Activated T-helper 1 cell treated with anti-CD3 and anti-CD28 coated beads, Interleukin-12 subunit alpha, Interleukin-12 subunit beta, Interleukin-2, Interleukin-4 antibody, amounts not matched to agents 30 ng/mL and 10 ng/mL and 1 ng/mL, durations not matched to agents 14 hours and 24 hours and 36 hours (primary cell): ENCODE results near the gene LETM1. TPM values are rescaled to one million over a fixed set of nuclear protein-coding genes. Genes with fewer than 3 reads are reported as not detected.

Experiments used
- DNase-seq: peaks from one replicate; pipeline ENCODE4 v3.0.0; 2021; ENCODE audit warnings: low spot score
- H3K27ac Mint-ChIP-seq: one replicate; pipeline ENCODE4 v1.8.0; 2021; ENCODE audit warnings: mild to moderate bottlenecking, mixed read lengths
- H3K27me3 Mint-ChIP-seq: one replicate; pipeline ENCODE4 v1.8.0; 2022; ENCODE audit warnings: mild to moderate bottlenecking, moderate library complexity, mixed read lengths; ENCODE audit not compliant: insufficient read depth
- H3K36me3 Mint-ChIP-seq: one replicate; pipeline ENCODE4 v1.8.0; 2021; ENCODE audit warnings: low read depth, mixed read lengths
- H3K4me1 Mint-ChIP-seq: one replicate; pipeline ENCODE4 v1.8.0; 2021; ENCODE audit warnings: low read depth, mixed read lengths
- H3K4me3 Mint-ChIP-seq: one replicate; pipeline ENCODE4 v1.8.0; 2021; ENCODE audit warnings: mild to moderate bottlenecking, moderate library complexity, mixed read lengths
- H3K9me3 Mint-ChIP-seq: one replicate; pipeline ENCODE4 v1.8.0; 2021; ENCODE audit warnings: mixed read lengths
- intact Hi-C: fragments of 100-400 bp; cut with micrococcal nuclease; formaldehyde crosslinking; loops from one replicate; pipeline ENCODE4 v1.15.1; 2024
- total RNA-seq: library from RNA; stranded (reverse); gene quantifications from 2 replicates; pipeline ENCODE4 v1.2.3, GENCODE V29; 2022

The LETM1 gene
- total RNA-seq, 1 donor from 2014 or later = 101 TPM

GRCh38 chr4:1775731-1776500 lies 80.0 kb downstream of the LETM1 start:
- H3K4me3 Mint-ChIP-seq = no peak overlapping the region
- no peak for DNase-seq
- no peaks in the 10 kb centered on the region for H3K36me3 Mint-ChIP-seq
- H3K9me3 Mint-ChIP-seq = no peaks in the 10 kb centered on the region
- intact Hi-C loops = no loop called here
- no peaks in the 10 kb centered on the region for H3K27me3 Mint-ChIP-seq
- no peaks in the 10 kb centered on the region for H3K4me1 Mint-ChIP-seq
- no peak overlapping the region for H3K27ac Mint-ChIP-seq

- DNase-seq = no peak
- Mint-ChIP-seq H3K27me3 (no peaks in the 10 kb centered on the region), H3K9me3 (no peaks in the 10 kb centered on the region), H3K36me3 (no peaks in the 10 kb centered on the region), H3K4me1 (no peaks in the 10 kb centered on the region), H3K4me3 (no peak overlapping the region), H3K27ac (no peak overlapping the region)
- intact Hi-C loops = no loop called here
Observed at GRCh38 chr4:1773754-1774153, 82.2 kb downstream of the LETM1 start.

GRCh38 chr4:1772853-1773538 lies 83.0 kb downstream of the LETM1 start:
- intact Hi-C loops = no loop called here
- no peaks in the 10 kb centered on the region for H3K4me1 Mint-ChIP-seq
- no peak overlapping the region for H3K27ac Mint-ChIP-seq

GRCh38 chr4:1771555-1772305 lies 84.2 kb downstream of the LETM1 start:
- intact Hi-C loops = no loop called here
- Mint-ChIP-seq H3K27ac (no peak overlapping the region), H3K27me3 (peaks cover 7% of the 10 kb centered on the region), H3K4me3 (no peak overlapping the region), H3K9me3 (no peaks in the 10 kb centered on the region), H3K36me3 (no peaks in the 10 kb centered on the region), H3K4me1 (no peaks in the 10 kb centered on the region)
- no peak for DNase-seq

More at GRCh38 chr4:1772853-1773538, 83.0 kb downstream of the LETM1 start:
- no peak for DNase-seq
- Mint-ChIP-seq H3K27me3 (peaks cover 5% of the 10 kb centered on the region), H3K9me3 (no peaks in the 10 kb centered on the region), H3K36me3 (no peaks in the 10 kb centered on the region), H3K4me3 (no peak overlapping the region)

- Mint-ChIP-seq H3K36me3 (no peaks in the 10 kb centered on the region), H3K4me3 (no peak overlapping the region), H3K9me3 (no peaks in the 10 kb centered on the region), H3K27ac (no peak overlapping the region), H3K4me1 (no peaks in the 10 kb centered on the region), H3K27me3 (peaks cover 7% of the 10 kb centered on the region)
- intact Hi-C loops = no loop called here
- DNase-seq = no peak
Observed at GRCh38 chr4:1770791-1771231, 85.1 kb downstream of the LETM1 start.

GRCh38 chr4:1770245-1770644 lies 85.7 kb downstream of the LETM1 start:
- no peaks in the 10 kb centered on the region for H3K4me1 Mint-ChIP-seq
- no peak for DNase-seq
- H3K9me3 Mint-ChIP-seq = no peaks in the 10 kb centered on the region
- H3K36me3 Mint-ChIP-seq = no peaks in the 10 kb centered on the region
- peaks cover 10% of the 10 kb centered on the region for H3K27me3 Mint-ChIP-seq
- no peak overlapping the region for H3K27ac Mint-ChIP-seq
- intact Hi-C loops = no loop called here
- H3K4me3 Mint-ChIP-seq = no peak overlapping the region

GRCh38 chr4:1769692-1770091 lies 86.3 kb downstream of the LETM1 start:
- H3K9me3 Mint-ChIP-seq = no peaks in the 10 kb centered on the region
- no peak overlapping the region for H3K4me3 Mint-ChIP-seq
- intact Hi-C loops = no loop called here
- DNase-seq = no peak
- H3K36me3 Mint-ChIP-seq = no peaks in the 10 kb centered on the region
- no peak overlapping the region for H3K27ac Mint-ChIP-seq
- H3K4me1 Mint-ChIP-seq = no peaks in the 10 kb centered on the region
- peaks cover 14% of the 10 kb centered on the region for H3K27me3 Mint-ChIP-seq

GRCh38 chr4:1768367-1769034 lies 87.5 kb downstream of the LETM1 start:
- DNase-seq = no peak
- H3K9me3 Mint-ChIP-seq = no peaks in the 10 kb centered on the region
- peaks cover 18% of the 10 kb centered on the region for H3K27me3 Mint-ChIP-seq
- no peak overlapping the region for H3K27ac Mint-ChIP-seq
- H3K4me3 Mint-ChIP-seq = peak overlapping the region; percentile 79
- no peaks in the 10 kb centered on the region for H3K36me3 Mint-ChIP-seq
- no peaks in the 10 kb centered on the region for H3K4me1 Mint-ChIP-seq
- intact Hi-C loops = no loop called here

- peaks cover 21% of the 10 kb centered on the region for H3K27me3 Mint-ChIP-seq
- peak overlapping the region; percentile 79 for H3K4me3 Mint-ChIP-seq
- no peaks in the 10 kb centered on the region for H3K9me3 Mint-ChIP-seq
- no peaks in the 10 kb centered on the region for H3K4me1 Mint-ChIP-seq
- no peaks in the 10 kb centered on the region for H3K36me3 Mint-ChIP-seq
- H3K27ac Mint-ChIP-seq = no peak overlapping the region
- intact Hi-C loops = no loop called here
- DNase-seq = peak; percentile 14
Observed at GRCh38 chr4:1767770-1768366, 88.1 kb downstream of the LETM1 start.

- no peak overlapping the region for H3K27ac Mint-ChIP-seq
- H3K4me1 Mint-ChIP-seq = no peaks in the 10 kb centered on the region
- H3K4me3 Mint-ChIP-seq = no peak overlapping the region
- H3K27me3 Mint-ChIP-seq = peaks cover 21% of the 10 kb centered on the region
- intact Hi-C loops = no loop called here
- H3K36me3 Mint-ChIP-seq = no peaks in the 10 kb centered on the region
- H3K9me3 Mint-ChIP-seq = no peaks in the 10 kb centered on the region
- DNase-seq = no peak
Observed at GRCh38 chr4:1767061-1767769, 88.7 kb downstream of the LETM1 start.

GRCh38 chr4:1766106-1767060 lies 89.6 kb downstream of the LETM1 start:
- H3K27ac Mint-ChIP-seq = no peak overlapping the region
- no peaks in the 10 kb centered on the region for H3K4me1 Mint-ChIP-seq
- H3K4me3 Mint-ChIP-seq = no peak overlapping the region
- no peaks in the 10 kb centered on the region for H3K36me3 Mint-ChIP-seq
- H3K9me3 Mint-ChIP-seq = no peaks in the 10 kb centered on the region
- intact Hi-C loops = no loop called here
- no peak for DNase-seq
- peaks cover 21% of the 10 kb centered on the region for H3K27me3 Mint-ChIP-seq
